NCI-H2107 (cell line): Measurements from ENCODE around the gene RPS3.

Experiments used
- DNase-seq: peaks from one replicate; lab custom pipeline; 2025; lab: John Stamatoyannopoulos, UW

RPS3 gene

GRCh38 chr11:75420224-75421034, 21.1 kb downstream of the RPS3 start:
- no peak for DNase-seq

GRCh38 chr11:75421035-75421602, 21.8 kb downstream of the RPS3 start:
- no peak for DNase-seq

- DNase-seq, result no peak
These were observed 22.6 kb downstream of the RPS3 start for GRCh38 chr11:75421902-75422247.

- no peak for DNase-seq
These were observed 23.2 kb downstream of the RPS3 start for GRCh38 chr11:75422248-75423231.

- DNase-seq, result no peak
These were observed 24.4 kb downstream of the RPS3 start for GRCh38 chr11:75423721-75424120.

GRCh38 chr11:75424396-75424795, 25.1 kb downstream of the RPS3 start:
- DNase-seq, result no peak

- no peak for DNase-seq
These were observed 26.1 kb downstream of the RPS3 start for GRCh38 chr11:75425422-75425821.

GRCh38 chr11:75426720-75427086, 27.4 kb downstream of the RPS3 start:
- DNase-seq, result no peak

GRCh38 chr11:75427181-75427580, 27.9 kb downstream of the RPS3 start:
- DNase-seq, result no peak

GRCh38 chr11:75428281-75428724, 29.0 kb downstream of the RPS3 start:
- DNase-seq, result no peak

GRCh38 chr11:75428989-75429640, 29.8 kb downstream of the RPS3 start:
- no peak for DNase-seq

- DNase-seq, result no peak
These were observed 30.3 kb downstream of the RPS3 start for GRCh38 chr11:75429641-75429901.

GRCh38 chr11:75429902-75430713, 30.8 kb downstream of the RPS3 start:
- DNase-seq, result no peak

- no peak for DNase-seq
These were observed 31.6 kb downstream of the RPS3 start for GRCh38 chr11:75430714-75431532.

- no peak for DNase-seq
These were observed 32.5 kb downstream of the RPS3 start for GRCh38 chr11:75431533-75432525.

- DNase-seq, result no peak
These were observed 33.6 kb downstream of the RPS3 start, which contains the start of gene KLHL35 for GRCh38 chr11:75432911-75433321. Gene KLHL35 (minus strand): TSS chr11:75433203. CDS start chr11:75430629, 2,574 bp downstream.

GRCh38 chr11:75433443-75433842, 34.1 kb downstream of the RPS3 start:
- DNase-seq, result no peak

- DNase-seq, result no peak
These were observed 34.7 kb downstream of the RPS3 start for GRCh38 chr11:75434051-75434450.

- no peak for DNase-seq
These were observed 35.7 kb downstream of the RPS3 start for GRCh38 chr11:75434886-75435570.
